WTC11 (cell line): ENCODE data around the gene KLF7. TPM values are rescaled to one million over a fixed set of nuclear protein-coding genes. Genes with fewer than 3 reads are reported as not detected.

Experiments
- ATAC-seq: fragments of 200-7000 bp; cut with Tn5 transposase; 2 replicates; pipeline ENCODE4 v1.10.0; 2021; ENCODE audit warnings: mild to moderate bottlenecking, moderate library complexity
- CTCF ChIA-PET: fragments of 300-600 bp; sonication (Branson Sonifier 250); formaldehyde crosslinking; loops from one replicate; lab custom pipeline; 2021; ENCODE audit warnings: antibody characterized with exemption; lab: Charles Lee
- POLR2A ChIA-PET: fragments of 350-600 bp; sonication (Branson Sonifier 250); formaldehyde crosslinking; loops from one replicate; lab custom pipeline; 2021; ENCODE audit warnings: antibody characterized with exemption; lab: Charles Lee
- DNase-seq: peaks from one replicate; pipeline ENCODE4 v3.0.0; 2021; ENCODE audit warnings: low spot score
- H3K27ac Mint-ChIP-seq: 2 replicates; pipeline ENCODE4 v1.8.0; 2021; ENCODE audit warnings: mixed read lengths
- H3K27me3 Mint-ChIP-seq: 2 replicates; pipeline ENCODE4 v1.8.0; 2021; ENCODE audit warnings: low read depth, mild to moderate bottlenecking, moderate library complexity, mixed read lengths
- H3K36me3 Mint-ChIP-seq: 2 replicates; pipeline ENCODE4 v1.8.0; 2021; ENCODE audit warnings: mixed read lengths
- H3K4me1 Mint-ChIP-seq: 2 replicates; pipeline ENCODE4 v1.8.0; 2022; ENCODE audit warnings: mixed read lengths
- H3K4me3 Mint-ChIP-seq: 2 replicates; pipeline ENCODE4 v1.8.0; 2021; ENCODE audit warnings: mild to moderate bottlenecking, moderate library complexity, mixed read lengths
- H3K9me3 Mint-ChIP-seq: 2 replicates; pipeline ENCODE4 v1.8.0; 2021; ENCODE audit warnings: mixed read lengths
- GABPB1 ChIP-seq: sonication (generic); formaldehyde crosslinking; IDR thresholded peaks from 2 replicates; pipeline ENCODE4 v1.8.1; 2023; ENCODE audit warnings: mild to moderate bottlenecking, missing genetic modification reagents
- GTF2I ChIP-seq: fragments of 250-450 bp; sonication (Bioruptor Pico); conservative IDR thresholded peaks from 2 replicates; pipeline ENCODE4 v1.4.0; 2021; ENCODE audit warnings: mild to moderate bottlenecking
- IRF2 ChIP-seq: sonication (generic); formaldehyde crosslinking; IDR thresholded peaks from 2 replicates; pipeline ENCODE4 v1.8.0; 2022; ENCODE audit warnings: low read depth, missing genetic modification reagents, borderline replicate concordance
- KAT7 ChIP-seq: sonication (generic); formaldehyde crosslinking; IDR thresholded peaks from 2 replicates; pipeline ENCODE4 v1.8.1; 2023; ENCODE audit warnings: missing genetic modification reagents, mild to moderate bottlenecking, borderline replicate concordance
- NR1H2 ChIP-seq: sonication (generic); formaldehyde crosslinking; IDR thresholded peaks from 2 replicates; pipeline ENCODE4 v1.9.0; 2021; ENCODE audit warnings: mild to moderate bottlenecking, moderate library complexity, missing genetic modification reagents
- NR2C2 ChIP-seq: sonication (generic); formaldehyde crosslinking; IDR thresholded peaks from 2 replicates; pipeline ENCODE4 v1.8.0; 2022; ENCODE audit warnings: mild to moderate bottlenecking, missing genetic modification reagents
- NR3C1 ChIP-seq: sonication (generic); formaldehyde crosslinking; conservative IDR thresholded peaks from 2 replicates; pipeline ENCODE4 v1.8.1; 2023; ENCODE audit warnings: low read depth, mild to moderate bottlenecking, missing genetic modification reagents
- OVOL2 ChIP-seq: fragments of 250-450 bp; sonication (Bioruptor Pico); IDR thresholded peaks from 2 replicates; pipeline ENCODE4 v1.9.0; 2021; ENCODE audit warnings: mild to moderate bottlenecking, borderline replicate concordance
- PRRX2 ChIP-seq: fragments of 250-450 bp; sonication (Bioruptor Pico); IDR thresholded peaks from 2 replicates; pipeline ENCODE4 v1.8.0; 2021; ENCODE audit warnings: mild to moderate bottlenecking
- RORB ChIP-seq: fragments of 250-450 bp; sonication (Bioruptor Pico); IDR thresholded peaks from 2 replicates; pipeline ENCODE4 v1.9.0; 2021; ENCODE audit warnings: mild to moderate bottlenecking
- TEAD1 ChIP-seq: sonication (generic); formaldehyde crosslinking; IDR thresholded peaks from 2 replicates; pipeline ENCODE4 v1.8.0; 2022; ENCODE audit warnings: mild to moderate bottlenecking, missing genetic modification reagents
- ZNF263 ChIP-seq: sonication (generic); formaldehyde crosslinking; IDR thresholded peaks from 2 replicates; pipeline ENCODE4 v1.8.1; 2022; ENCODE audit warnings: low read depth, mild to moderate bottlenecking, moderate library complexity, missing genetic modification reagents
- total RNA-seq: library from RNA; stranded (reverse); gene quantifications from 3 replicates; pipeline ENCODE4 v1.2.3, GENCODE V29; 2021
- TF ChIP-seq, protein P1 (sequence below): fragments of 250-450 bp; sonication (Bioruptor Pico); IDR thresholded peaks from 2 replicates; pipeline ENCODE4 v1.9.0; 2021; ENCODE audit warnings: mild to moderate bottlenecking
- TF ChIP-seq, protein P2 (sequence below): sonication (generic); formaldehyde crosslinking; IDR thresholded peaks from 2 replicates; pipeline ENCODE4 v1.8.1; 2022; ENCODE audit warnings: mild to moderate bottlenecking, moderate library complexity, missing genetic modification reagents
- TF ChIP-seq, protein P3 (sequence below): fragments of 250-450 bp; sonication (Bioruptor Pico); IDR thresholded peaks from 2 replicates; pipeline ENCODE4 v2.1.2; 2022; ENCODE audit warnings: mild to moderate bottlenecking, moderate library complexity
- TF ChIP-seq, protein P4 (sequence below): sonication (generic); formaldehyde crosslinking; IDR thresholded peaks from 2 replicates; pipeline ENCODE4 v1.8.1; 2023; ENCODE audit warnings: mild to moderate bottlenecking, missing genetic modification reagents
- TF ChIP-seq, protein P5 (sequence below): fragments of 200-600 bp; IDR thresholded peaks from 2 replicates; pipeline ENCODE4 v1.8.0; 2022; ENCODE audit warnings: antibody characterized with exemption
- TF ChIP-seq, protein P6 (sequence below): sonication (generic); formaldehyde crosslinking; IDR thresholded peaks from 2 replicates; pipeline ENCODE4 v1.8.0; 2022; ENCODE audit warnings: mild to moderate bottlenecking, missing genetic modification reagents
- TF ChIP-seq, protein P7 (sequence below): sonication (generic); formaldehyde crosslinking; conservative IDR thresholded peaks from 2 replicates; pipeline ENCODE4 v1.8.1; 2022; ENCODE audit warnings: mild to moderate bottlenecking, missing genetic modification reagents
- TF ChIP-seq, protein P8 (sequence below): sonication (generic); formaldehyde crosslinking; IDR thresholded peaks from 2 replicates; pipeline ENCODE4 v1.8.1; 2022; ENCODE audit warnings: low read depth, mild to moderate bottlenecking, moderate library complexity, missing genetic modification reagents, borderline replicate concordance

The KLF7 gene
- total RNA-seq, 1 experiment from 2014 or later, result 25.4 TPM

DNA sequence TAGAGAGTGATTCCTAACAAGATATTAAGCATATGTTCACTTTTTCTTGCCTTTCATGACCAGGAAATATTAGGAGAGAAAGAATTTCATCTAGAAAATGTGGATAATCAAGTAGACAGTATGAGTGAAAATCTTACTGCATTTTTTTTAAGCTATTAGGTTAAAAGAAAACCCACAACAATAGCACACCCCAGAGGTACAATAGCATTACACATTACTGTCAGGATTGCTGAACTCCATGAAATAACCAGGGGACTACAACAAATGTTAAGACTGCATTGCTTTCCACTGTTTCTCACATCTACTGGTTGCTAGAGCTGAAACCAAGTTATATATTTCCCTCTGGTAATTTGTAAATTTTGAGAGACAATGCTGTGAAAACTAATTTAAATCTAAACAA lies 33.7 kb downstream of the KLF7 start:
- H3K4me3 Mint-ChIP-seq, result no peak overlapping the region
- ChIA-PET CTCF (no interaction called here), POLR2A (no interaction called here)
- H3K4me1 Mint-ChIP-seq, result peaks cover 50% of the 10 kb centered on the region
- H3K36me3 Mint-ChIP-seq, result peaks cover 26% of the 10 kb centered on the region
- ATAC-seq (no peak), DNase-seq (no peak)
- TF ChIP-seq, protein P1, sequence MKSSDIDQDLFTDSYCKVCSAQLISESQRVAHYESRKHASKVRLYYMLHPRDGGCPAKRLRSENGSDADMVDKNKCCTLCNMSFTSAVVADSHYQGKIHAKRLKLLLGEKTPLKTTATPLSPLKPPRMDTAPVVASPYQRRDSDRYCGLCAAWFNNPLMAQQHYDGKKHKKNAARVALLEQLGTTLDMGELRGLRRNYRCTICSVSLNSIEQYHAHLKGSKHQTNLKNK (CRISPR knock-in tag), result no peak
- no peak for TF ChIP-seq NR3C1
- TF ChIP-seq RORB (CRISPR knock-in tag), result no peak
- no peak for TF ChIP-seq TEAD1 (CRISPR knock-in tag)
- peaks cover 23% of the 10 kb centered on the region for H3K9me3 Mint-ChIP-seq
- no peaks in the 10 kb centered on the region for H3K27me3 Mint-ChIP-seq
- no peak overlapping the region for H3K27ac Mint-ChIP-seq

DNA sequence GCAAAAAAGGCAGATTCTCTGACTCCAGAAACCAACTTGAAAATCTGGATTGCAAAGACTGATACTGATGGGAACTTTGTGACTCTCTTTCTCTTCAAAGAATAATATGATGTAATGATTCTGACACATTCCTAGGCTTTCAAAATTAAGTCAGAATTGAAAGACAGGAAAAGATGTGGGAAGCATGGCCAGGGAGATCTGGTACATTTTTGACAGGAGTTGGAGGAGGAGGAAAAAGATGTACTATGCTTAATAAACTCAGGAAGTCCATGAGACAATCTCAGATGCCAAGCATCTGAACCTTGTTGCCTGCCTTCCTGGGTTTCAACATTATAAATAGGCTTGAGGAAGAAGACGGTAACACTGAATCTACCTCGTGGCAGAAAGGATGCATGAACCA lies 34.2 kb downstream of the KLF7 start:
- ChIA-PET POLR2A (no interaction called here), CTCF (no interaction called here)
- DNase-seq (no peak), ATAC-seq (no peak)
- H3K27ac Mint-ChIP-seq, result no peak overlapping the region
- H3K4me1 Mint-ChIP-seq, result peaks cover 52% of the 10 kb centered on the region
- peaks cover 24% of the 10 kb centered on the region for H3K9me3 Mint-ChIP-seq
- no peaks in the 10 kb centered on the region for H3K27me3 Mint-ChIP-seq
- peaks cover 28% of the 10 kb centered on the region for H3K36me3 Mint-ChIP-seq
- TF ChIP-seq IRF2 (CRISPR knock-in tag), result no peak
- TF ChIP-seq OVOL2 (CRISPR knock-in tag), result no peak
- TF ChIP-seq, protein P2, sequence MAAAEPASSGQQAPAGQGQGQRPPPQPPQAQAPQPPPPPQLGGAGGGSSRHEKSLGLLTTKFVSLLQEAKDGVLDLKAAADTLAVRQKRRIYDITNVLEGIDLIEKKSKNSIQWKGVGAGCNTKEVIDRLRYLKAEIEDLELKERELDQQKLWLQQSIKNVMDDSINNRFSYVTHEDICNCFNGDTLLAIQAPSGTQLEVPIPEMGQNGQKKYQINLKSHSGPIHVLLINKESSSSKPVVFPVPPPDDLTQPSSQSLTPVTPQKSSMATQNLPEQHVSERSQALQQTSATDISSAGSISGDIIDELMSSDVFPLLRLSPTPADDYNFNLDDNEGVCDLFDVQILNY (CRISPR knock-in tag), result no peak
- H3K4me3 Mint-ChIP-seq, result no peak overlapping the region

DNA sequence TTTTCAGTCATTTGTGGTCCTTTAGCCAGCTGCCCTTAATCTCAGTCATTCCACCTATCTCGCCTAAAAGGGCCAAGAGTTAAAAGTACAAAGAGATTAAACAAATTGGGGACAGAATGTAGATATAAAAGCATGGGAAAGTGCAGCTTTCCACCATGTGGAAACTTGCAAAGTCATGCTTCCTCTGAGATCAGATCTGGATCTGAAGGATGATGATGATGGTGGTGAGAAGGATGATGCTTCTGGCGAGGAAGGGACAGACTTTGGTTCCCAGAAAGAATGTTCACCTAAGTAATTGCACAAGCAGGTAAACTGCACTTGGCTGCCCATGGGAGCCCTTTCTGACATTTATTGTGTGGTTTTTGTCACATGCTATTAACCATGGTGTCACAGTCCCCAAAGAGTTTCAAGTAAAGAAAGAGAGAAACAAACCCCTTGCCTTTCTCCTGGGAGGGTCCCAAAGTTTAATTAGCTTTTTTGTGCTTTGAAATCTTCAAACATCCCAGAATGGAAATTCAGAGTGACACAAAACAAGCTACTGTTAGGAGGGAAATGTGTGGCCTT lies 34.7 kb downstream of the KLF7 start:
- H3K36me3 Mint-ChIP-seq, result peaks cover 31% of the 10 kb centered on the region
- peaks cover 46% of the 10 kb centered on the region for H3K4me1 Mint-ChIP-seq

DNA sequence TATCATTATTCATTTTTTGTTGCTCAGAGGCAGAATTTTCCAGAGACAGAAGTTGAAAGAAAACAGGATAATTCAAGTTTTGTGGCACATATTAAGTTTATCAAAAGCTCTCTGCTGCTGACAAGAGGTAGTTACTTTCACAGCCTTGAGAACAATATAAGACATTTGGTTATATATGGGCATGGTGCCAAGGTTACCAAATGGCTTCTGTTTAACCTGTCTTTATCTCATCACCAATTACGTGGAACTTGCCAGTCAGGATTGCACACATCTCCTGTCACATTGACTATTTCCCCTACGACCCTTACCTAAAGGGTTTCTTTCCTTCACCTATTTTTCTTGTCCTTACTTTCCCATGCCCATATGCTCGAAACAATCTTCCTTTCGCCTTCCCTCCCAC lies 35.9 kb downstream of the KLF7 start:
- no peak for ATAC-seq
- H3K4me1 Mint-ChIP-seq, result peaks cover 41% of the 10 kb centered on the region
- no peaks in the 10 kb centered on the region for H3K27me3 Mint-ChIP-seq
- no peak overlapping the region for H3K27ac Mint-ChIP-seq
- peaks cover 24% of the 10 kb centered on the region for H3K9me3 Mint-ChIP-seq
- H3K4me3 Mint-ChIP-seq, result no peak overlapping the region
- H3K36me3 Mint-ChIP-seq, result peaks cover 31% of the 10 kb centered on the region
- ChIA-PET POLR2A (no interaction called here), CTCF (no interaction called here)
- no peak for DNase-seq
- TF ChIP-seq ZNF263 (CRISPR knock-in tag), result no peak
- no peak for TF ChIP-seq NR1H2 (CRISPR knock-in tag)
- TF ChIP-seq, protein P3, sequence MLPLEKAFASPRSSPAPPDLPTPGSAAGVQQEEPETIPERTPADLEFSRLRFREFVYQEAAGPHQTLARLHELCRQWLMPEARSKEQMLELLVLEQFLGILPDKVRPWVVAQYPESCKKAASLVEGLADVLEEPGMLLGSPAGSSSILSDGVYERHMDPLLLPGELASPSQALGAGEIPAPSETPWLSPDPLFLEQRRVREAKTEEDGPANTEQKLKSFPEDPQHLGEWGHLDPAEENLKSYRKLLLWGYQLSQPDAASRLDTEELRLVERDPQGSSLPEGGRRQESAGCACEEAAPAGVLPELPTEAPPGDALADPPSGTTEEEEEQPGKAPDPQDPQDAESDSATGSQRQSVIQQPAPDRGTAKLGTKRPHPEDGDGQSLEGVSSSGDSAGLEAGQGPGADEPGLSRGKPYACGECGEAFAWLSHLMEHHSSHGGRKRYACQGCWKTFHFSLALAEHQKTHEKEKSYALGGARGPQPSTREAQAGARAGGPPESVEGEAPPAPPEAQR (CRISPR knock-in tag), result no peak
- no peak for TF ChIP-seq GABPB1 (CRISPR knock-in tag)
- TF ChIP-seq OVOL2 (CRISPR knock-in tag), result no peak
- no peak for TF ChIP-seq KAT7 (CRISPR knock-in tag)
- TF ChIP-seq PRRX2 (CRISPR knock-in tag), result no peak
- TF ChIP-seq, protein P4, sequence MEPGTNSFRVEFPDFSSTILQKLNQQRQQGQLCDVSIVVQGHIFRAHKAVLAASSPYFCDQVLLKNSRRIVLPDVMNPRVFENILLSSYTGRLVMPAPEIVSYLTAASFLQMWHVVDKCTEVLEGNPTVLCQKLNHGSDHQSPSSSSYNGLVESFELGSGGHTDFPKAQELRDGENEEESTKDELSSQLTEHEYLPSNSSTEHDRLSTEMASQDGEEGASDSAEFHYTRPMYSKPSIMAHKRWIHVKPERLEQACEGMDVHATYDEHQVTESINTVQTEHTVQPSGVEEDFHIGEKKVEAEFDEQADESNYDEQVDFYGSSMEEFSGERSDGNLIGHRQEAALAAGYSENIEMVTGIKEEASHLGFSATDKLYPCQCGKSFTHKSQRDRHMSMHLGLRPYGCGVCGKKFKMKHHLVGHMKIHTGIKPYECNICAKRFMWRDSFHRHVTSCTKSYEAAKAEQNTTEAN (CRISPR knock-in tag), result no peak
- no peak for TF ChIP-seq NR2C2 (CRISPR knock-in tag)

More for the DNA sequence above, 34.7 kb downstream of the KLF7 start:
- Mint-ChIP-seq H3K27me3 (no peaks in the 10 kb centered on the region), H3K9me3 (peaks cover 24% of the 10 kb centered on the region), H3K27ac (no peak overlapping the region)
- POLR2A ChIA-PET, result no interaction called here
- CTCF ChIA-PET, result no interaction called here
- ATAC-seq, result no peak
- TF ChIP-seq IRF2 (CRISPR knock-in tag) (no peak), KAT7 (CRISPR knock-in tag) (no peak), GTF2I (CRISPR knock-in tag) (no peak)
- TF ChIP-seq, protein P5, sequence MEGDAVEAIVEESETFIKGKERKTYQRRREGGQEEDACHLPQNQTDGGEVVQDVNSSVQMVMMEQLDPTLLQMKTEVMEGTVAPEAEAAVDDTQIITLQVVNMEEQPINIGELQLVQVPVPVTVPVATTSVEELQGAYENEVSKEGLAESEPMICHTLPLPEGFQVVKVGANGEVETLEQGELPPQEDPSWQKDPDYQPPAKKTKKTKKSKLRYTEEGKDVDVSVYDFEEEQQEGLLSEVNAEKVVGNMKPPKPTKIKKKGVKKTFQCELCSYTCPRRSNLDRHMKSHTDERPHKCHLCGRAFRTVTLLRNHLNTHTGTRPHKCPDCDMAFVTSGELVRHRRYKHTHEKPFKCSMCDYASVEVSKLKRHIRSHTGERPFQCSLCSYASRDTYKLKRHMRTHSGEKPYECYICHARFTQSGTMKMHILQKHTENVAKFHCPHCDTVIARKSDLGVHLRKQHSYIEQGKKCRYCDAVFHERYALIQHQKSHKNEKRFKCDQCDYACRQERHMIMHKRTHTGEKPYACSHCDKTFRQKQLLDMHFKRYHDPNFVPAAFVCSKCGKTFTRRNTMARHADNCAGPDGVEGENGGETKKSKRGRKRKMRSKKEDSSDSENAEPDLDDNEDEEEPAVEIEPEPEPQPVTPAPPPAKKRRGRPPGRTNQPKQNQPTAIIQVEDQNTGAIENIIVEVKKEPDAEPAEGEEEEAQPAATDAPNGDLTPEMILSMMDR, result no peak
- TF ChIP-seq, protein P6, sequence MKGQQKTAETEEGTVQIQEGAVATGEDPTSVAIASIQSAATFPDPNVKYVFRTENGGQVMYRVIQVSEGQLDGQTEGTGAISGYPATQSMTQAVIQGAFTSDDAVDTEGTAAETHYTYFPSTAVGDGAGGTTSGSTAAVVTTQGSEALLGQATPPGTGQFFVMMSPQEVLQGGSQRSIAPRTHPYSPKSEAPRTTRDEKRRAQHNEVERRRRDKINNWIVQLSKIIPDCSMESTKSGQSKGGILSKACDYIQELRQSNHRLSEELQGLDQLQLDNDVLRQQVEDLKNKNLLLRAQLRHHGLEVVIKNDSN, result no peak
- TF ChIP-seq, protein P7, sequence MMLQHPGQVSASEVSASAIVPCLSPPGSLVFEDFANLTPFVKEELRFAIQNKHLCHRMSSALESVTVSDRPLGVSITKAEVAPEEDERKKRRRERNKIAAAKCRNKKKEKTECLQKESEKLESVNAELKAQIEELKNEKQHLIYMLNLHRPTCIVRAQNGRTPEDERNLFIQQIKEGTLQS (CRISPR knock-in tag), result no peak
- TF ChIP-seq, protein P8, sequence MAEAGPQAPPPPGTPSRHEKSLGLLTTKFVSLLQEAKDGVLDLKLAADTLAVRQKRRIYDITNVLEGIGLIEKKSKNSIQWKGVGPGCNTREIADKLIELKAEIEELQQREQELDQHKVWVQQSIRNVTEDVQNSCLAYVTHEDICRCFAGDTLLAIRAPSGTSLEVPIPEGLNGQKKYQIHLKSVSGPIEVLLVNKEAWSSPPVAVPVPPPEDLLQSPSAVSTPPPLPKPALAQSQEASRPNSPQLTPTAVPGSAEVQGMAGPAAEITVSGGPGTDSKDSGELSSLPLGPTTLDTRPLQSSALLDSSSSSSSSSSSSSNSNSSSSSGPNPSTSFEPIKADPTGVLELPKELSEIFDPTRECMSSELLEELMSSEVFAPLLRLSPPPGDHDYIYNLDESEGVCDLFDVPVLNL (CRISPR knock-in tag), result no peak
- TF ChIP-seq, all 79 proteins: peak for 0
- no peak for DNase-seq
- no peak overlapping the region for H3K4me3 Mint-ChIP-seq
